Measurements from ENCODE around the gene ARFGEF2.
"Not testable (repeated sequence)": the region's sequence is repeated elsewhere in the genome, so short reads cannot be mapped to it uniquely, and the experiment has no call there.

Gene ARFGEF2

GRCh38 chr20:48957053-48957481, 35.6 kb downstream of the ARFGEF2 start:
- DNase-seq, result no peak

- no peak for DNase-seq
Measured at GRCh38 chr20:48957533-48957932, 36.0 kb downstream of the ARFGEF2 start.

GRCh38 chr20:48958743-48959142, 37.2 kb downstream of the ARFGEF2 start:
- no peak for DNase-seq

GRCh38 chr20:48959899-48960550, 38.5 kb downstream of the ARFGEF2 start:
- no peak for DNase-seq

- no peak for DNase-seq
Measured at GRCh38 chr20:48962421-48962820, 40.9 kb downstream of the ARFGEF2 start.

- DNase-seq, result no peak
Measured at GRCh38 chr20:48962976-48963771, 41.7 kb downstream of the ARFGEF2 start.

GRCh38 chr20:48965189-48965910, 43.8 kb downstream of the ARFGEF2 start:
- no peak for DNase-seq

GRCh38 chr20:48970681-48971365, 49.3 kb downstream of the ARFGEF2 start:
- no peak for DNase-seq

GRCh38 chr20:48971956-48972355, 50.4 kb downstream of the ARFGEF2 start:
- no peak for DNase-seq

- no peak for DNase-seq
Measured at GRCh38 chr20:48972816-48973215, 51.3 kb downstream of the ARFGEF2 start.

GRCh38 chr20:48975955-48976354, 54.4 kb downstream of the ARFGEF2 start:
- DNase-seq, result no peak

GRCh38 chr20:48979980-48980379, 58.5 kb downstream of the ARFGEF2 start:
- DNase-seq, result not testable (repeated sequence)

GRCh38 chr20:48983423-48984400, 62.2 kb downstream of the ARFGEF2 start:
- DNase-seq, result no peak

GRCh38 chr20:48984575-48985219, 63.2 kb downstream of the ARFGEF2 start:
- DNase-seq, result no peak

GRCh38 chr20:48986899-48987298, 65.4 kb downstream of the ARFGEF2 start:
- DNase-seq, result no peak

- DNase-seq, result no peak
Measured at GRCh38 chr20:48990467-48990866, 69.0 kb downstream of the ARFGEF2 start.

GRCh38 chr20:48995589-48995988, 74.1 kb downstream of the ARFGEF2 start:
- no peak for DNase-seq

- DNase-seq, result no peak
Measured at GRCh38 chr20:48999890-49000870, 78.7 kb downstream of the ARFGEF2 start.

- no peak for DNase-seq
Measured at GRCh38 chr20:49001741-49002140, 80.2 kb downstream of the ARFGEF2 start.

- DNase-seq, result no peak
Measured at GRCh38 chr20:49006446-49006980, 85.0 kb downstream of the ARFGEF2 start.
